Measurements from ENCODE around the gene SHC4. TPM values are rescaled to one million over a fixed set of nuclear protein-coding genes. Genes with fewer than 3 reads are reported as not detected.

SHC4 gene
- total RNA-seq, 1 donor from 2014 or later = 2.2 TPM

GRCh38 chr15:48865370-48866079 is 98.2 kb downstream of the SHC4 start:
- peak overlapping the region; percentile 29 for H3K27ac Mint-ChIP-seq
- H3K27me3 Mint-ChIP-seq (ENCODE audit: insufficient read depth, low read depth) = no peaks in the 10 kb centered on the region
- H3K4me3 Mint-ChIP-seq = peak overlapping the region; percentile 13
- H3K36me3 Mint-ChIP-seq = no peaks in the 10 kb centered on the region
- Histone ChIP-seq H2AFZ (replicated peaks) (peak overlapping the region; percentile 64), H3K9me3 (ENCODE audit: low read depth) (no peaks in the 10 kb centered on the region), H3K4me3 (no peak overlapping the region), H3K27me3 (no peaks in the 10 kb centered on the region), H3F3A (ENCODE audit: low read depth) (peaks cover 5% of the 10 kb centered on the region), H3K9ac (no peak overlapping the region), H3K27ac (no peak overlapping the region), H3K36me3 (no peaks in the 10 kb centered on the region), H3K4me2 (peak overlapping the region; percentile 53), H3K79me2 (ENCODE audit: low read depth) (no peaks in the 10 kb centered on the region), H4K20me1 (ENCODE audit: low read depth) (no peaks in the 10 kb centered on the region), H3K4me1 (peaks cover 34% of the 10 kb centered on the region)
- peaks cover 18% of the 10 kb centered on the region for H3K4me1 Mint-ChIP-seq
- H3K9me3 Mint-ChIP-seq = no peaks in the 10 kb centered on the region
- TF ChIP-seq CTCF (IDR thresholded peaks at IDR 0.05) = no peak
- no peak for TF ChIP-seq EZH2phosphoT487 (IDR thresholded peaks at IDR 0.05)
- no peak for TF ChIP-seq EZH2 (IDR thresholded peaks at IDR 0.05)
- DNase-seq (ENCODE audit: low spot score) = peak; percentile 62

- Histone ChIP-seq H4K20me1 (ENCODE audit: low read depth) (no peaks in the 10 kb centered on the region), H3K27me3 (no peaks in the 10 kb centered on the region), H3K36me3 (no peaks in the 10 kb centered on the region), H3K27ac (no peak overlapping the region), H2AFZ (replicated peaks) (peak overlapping the region; percentile 89), H3K4me3 (no peak overlapping the region), H3F3A (ENCODE audit: low read depth) (peaks cover 5% of the 10 kb centered on the region), H3K4me2 (no peak overlapping the region), H3K4me1 (peaks cover 26% of the 10 kb centered on the region), H3K9ac (no peak overlapping the region), H3K79me2 (ENCODE audit: low read depth) (no peaks in the 10 kb centered on the region), H3K9me3 (ENCODE audit: low read depth) (no peaks in the 10 kb centered on the region)
- no peaks in the 10 kb centered on the region for H3K36me3 Mint-ChIP-seq
- no peak overlapping the region for H3K27ac Mint-ChIP-seq
- no peak for DNase-seq (ENCODE audit: low spot score)
- H3K9me3 Mint-ChIP-seq = no peaks in the 10 kb centered on the region
- TF ChIP-seq EZH2 (IDR thresholded peaks at IDR 0.05) = no peak
- no peak for TF ChIP-seq CTCF (IDR thresholded peaks at IDR 0.05)
- TF ChIP-seq EZH2phosphoT487 (IDR thresholded peaks at IDR 0.05) = no peak
- H3K27me3 Mint-ChIP-seq (ENCODE audit: insufficient read depth, low read depth) = no peaks in the 10 kb centered on the region
- no peak overlapping the region for H3K4me3 Mint-ChIP-seq
- H3K4me1 Mint-ChIP-seq = peaks cover 18% of the 10 kb centered on the region
These were observed 101.0 kb downstream of the SHC4 start for GRCh38 chr15:48862705-48863104.

GRCh38 chr15:48861813-48862431 is 101.8 kb downstream of the SHC4 start:
- H3K79me2 ChIP-seq (ENCODE audit: low read depth) = no peaks in the 10 kb centered on the region
- H3K27me3 Mint-ChIP-seq (ENCODE audit: insufficient read depth, low read depth) = no peaks in the 10 kb centered on the region
- TF ChIP-seq CTCF (IDR thresholded peaks at IDR 0.05) = peak; percentile 99
- no peak for TF ChIP-seq EZH2phosphoT487 (IDR thresholded peaks at IDR 0.05)
- H3K4me1 ChIP-seq = peaks cover 30% of the 10 kb centered on the region
- H3K36me3 ChIP-seq = no peaks in the 10 kb centered on the region
- H3K27ac ChIP-seq = no peak overlapping the region
- H3K27ac Mint-ChIP-seq = no peak overlapping the region
- no peaks in the 10 kb centered on the region for H3K9me3 Mint-ChIP-seq
- no peak overlapping the region for H3K4me2 ChIP-seq
- H3K27me3 ChIP-seq = no peaks in the 10 kb centered on the region
- peaks cover 5% of the 10 kb centered on the region for H3F3A ChIP-seq (ENCODE audit: low read depth)
- peak overlapping the region; percentile 89 for H2AFZ ChIP-seq (replicated peaks)
- H3K4me1 Mint-ChIP-seq = peaks cover 22% of the 10 kb centered on the region
- no peak overlapping the region for H3K9ac ChIP-seq
- H3K36me3 Mint-ChIP-seq = no peaks in the 10 kb centered on the region
- H4K20me1 ChIP-seq (ENCODE audit: low read depth) = no peaks in the 10 kb centered on the region
- no peaks in the 10 kb centered on the region for H3K9me3 ChIP-seq (ENCODE audit: low read depth)
- H3K4me3 Mint-ChIP-seq = no peak overlapping the region
- peak; percentile 79 for DNase-seq (ENCODE audit: low spot score)
- no peak overlapping the region for H3K4me3 ChIP-seq
